ENCODE data around the gene RAN.
"Not testable (repeated sequence)": the region's sequence is repeated elsewhere in the genome, so short reads cannot be mapped to it uniquely, and the experiment has no call there.

RAN gene

DNA sequence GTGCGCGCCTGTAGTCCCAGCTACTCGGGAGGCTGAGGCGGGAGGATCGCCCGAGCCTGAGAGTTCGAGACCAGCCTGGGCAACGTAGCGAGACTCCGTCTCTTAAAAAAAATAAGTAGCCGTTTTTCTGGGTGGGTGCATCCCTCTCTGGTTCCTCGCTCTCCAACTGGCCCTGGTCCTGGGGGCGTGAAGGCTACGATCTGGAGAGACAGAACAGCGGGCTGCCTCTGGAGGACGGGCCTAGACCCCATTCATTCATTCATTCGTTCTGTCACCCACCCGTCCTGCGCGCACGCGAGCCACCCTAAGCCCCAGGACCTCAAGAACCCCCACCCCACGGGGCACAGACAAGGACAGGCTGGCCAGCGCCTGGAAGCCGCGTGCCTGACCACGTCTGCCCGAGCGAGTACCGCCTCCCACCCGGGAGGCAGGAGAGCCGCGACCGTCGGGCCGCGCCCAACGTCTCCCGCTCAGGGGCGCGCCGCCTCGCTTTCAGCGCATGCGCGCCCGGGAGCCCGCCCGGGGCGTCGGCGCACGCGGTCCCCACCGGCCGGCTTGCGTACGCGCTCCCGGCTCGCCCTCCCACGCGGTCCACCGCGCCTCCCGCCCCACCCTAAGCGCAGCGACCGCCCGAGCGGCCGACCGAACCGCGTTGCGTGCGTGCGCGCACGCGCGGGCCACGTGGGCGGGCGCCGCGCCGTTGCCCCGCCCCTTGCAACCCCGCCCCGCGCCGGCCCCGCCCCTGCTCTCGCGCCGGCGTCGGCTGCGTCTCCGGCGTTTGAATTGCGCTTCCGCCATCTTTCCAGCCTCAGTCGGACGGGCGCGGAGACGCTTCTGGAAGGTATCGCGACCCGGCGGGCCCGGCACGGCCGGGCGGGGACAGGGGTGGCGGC is at the start of gene RAN:
Gene RAN, plus strand, starts transcription at position 781 of the 893 bp plus-strand sequence. CDS start 528 bp downstream, outside the sequence.
- DNase-seq (ENCODE audit: low spot score), result peak; percentile 85

DNA sequence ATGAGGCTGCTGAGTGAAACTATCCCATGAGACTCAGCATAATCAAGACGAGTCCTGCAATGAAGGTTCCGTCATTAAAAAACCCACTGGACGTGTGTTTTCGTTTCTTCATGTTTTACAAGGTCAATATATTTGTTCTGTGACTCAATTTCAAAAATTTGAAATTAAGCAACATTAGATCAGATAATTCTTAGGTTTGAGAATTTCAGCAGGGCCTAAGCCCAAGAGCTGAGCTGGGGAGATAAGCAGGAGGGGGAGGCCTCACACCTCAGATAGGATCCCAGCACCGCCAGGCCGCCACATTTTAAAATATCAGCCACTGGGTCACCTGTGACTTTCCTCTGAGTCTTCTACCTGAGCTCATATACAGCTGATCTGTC is 46.1 kb upstream of the RAN start:
- no peak for DNase-seq (ENCODE audit: low spot score)

DNA sequence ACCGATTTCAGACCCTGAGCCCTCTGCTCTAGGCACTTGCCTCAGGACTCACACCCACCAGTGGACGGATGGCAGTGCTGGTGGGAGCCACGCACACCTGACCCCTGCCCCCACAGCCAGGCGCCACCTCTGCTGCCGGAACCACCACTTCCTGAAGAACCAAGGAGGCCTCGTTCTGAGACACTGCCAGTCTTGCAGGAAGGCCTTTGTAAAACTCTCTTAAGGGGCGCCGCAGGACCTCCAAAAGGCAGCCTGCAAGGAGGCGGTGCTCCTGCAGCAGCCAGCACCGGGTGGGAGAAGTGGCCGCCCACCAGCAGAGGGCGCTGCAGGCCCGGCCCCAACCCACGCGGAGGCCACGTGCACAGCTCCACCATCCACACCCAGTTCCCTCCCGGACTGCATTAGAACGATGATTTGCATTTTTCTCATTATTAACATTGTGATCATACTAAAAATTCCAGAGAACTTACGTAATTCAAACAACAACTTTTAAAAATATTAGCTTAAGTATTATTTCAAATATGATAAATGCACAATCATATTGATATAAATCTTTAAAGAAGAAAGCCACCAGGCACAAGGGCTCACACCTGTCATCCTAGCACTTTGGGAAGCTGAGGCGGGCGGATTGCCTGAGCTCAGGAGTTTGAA is 45.6 kb upstream of the RAN start:
- DNase-seq (ENCODE audit: low spot score), result peak; percentile 13

DNA sequence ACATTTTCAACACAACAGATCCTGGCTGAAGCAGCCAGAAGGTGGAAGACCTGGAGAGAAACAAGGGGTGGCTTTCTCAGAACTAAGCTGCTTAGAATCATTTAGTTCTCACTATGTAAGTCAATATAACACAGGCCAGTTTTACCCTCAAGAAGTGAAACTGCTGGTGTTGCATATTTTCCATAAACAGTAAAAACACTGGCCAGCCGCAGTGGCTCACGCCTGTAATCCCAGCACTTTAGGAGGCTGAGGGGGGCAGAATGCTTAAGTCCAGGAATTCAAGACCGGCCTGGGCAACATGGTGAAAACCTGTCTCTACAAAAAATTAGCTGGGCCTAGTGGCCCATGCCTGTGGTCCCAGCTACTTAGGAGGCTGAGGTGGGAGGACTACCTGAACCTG is 44.4 kb upstream of the RAN start:
- no peak for DNase-seq (ENCODE audit: low spot score)

DNA sequence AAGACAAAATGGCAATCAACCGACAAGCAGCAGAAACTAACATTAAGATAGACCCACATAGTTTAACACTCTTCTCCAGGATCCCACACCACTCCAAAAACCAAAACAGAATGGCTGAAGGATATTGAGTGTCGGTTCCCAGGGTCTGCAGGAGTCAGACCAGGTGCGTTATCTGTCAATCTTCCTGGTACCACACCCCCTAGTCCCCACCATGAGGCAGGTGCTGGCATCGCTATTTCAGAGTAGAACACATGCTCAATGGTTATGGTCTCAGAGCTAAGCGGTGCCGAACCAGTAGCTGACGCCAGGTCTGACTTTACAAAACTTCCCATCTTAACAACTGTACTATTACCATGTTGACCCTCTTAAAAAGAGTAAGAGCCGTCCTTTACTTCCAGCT is 43.0 kb upstream of the RAN start:
- no peak for DNase-seq (ENCODE audit: low spot score)

DNA sequence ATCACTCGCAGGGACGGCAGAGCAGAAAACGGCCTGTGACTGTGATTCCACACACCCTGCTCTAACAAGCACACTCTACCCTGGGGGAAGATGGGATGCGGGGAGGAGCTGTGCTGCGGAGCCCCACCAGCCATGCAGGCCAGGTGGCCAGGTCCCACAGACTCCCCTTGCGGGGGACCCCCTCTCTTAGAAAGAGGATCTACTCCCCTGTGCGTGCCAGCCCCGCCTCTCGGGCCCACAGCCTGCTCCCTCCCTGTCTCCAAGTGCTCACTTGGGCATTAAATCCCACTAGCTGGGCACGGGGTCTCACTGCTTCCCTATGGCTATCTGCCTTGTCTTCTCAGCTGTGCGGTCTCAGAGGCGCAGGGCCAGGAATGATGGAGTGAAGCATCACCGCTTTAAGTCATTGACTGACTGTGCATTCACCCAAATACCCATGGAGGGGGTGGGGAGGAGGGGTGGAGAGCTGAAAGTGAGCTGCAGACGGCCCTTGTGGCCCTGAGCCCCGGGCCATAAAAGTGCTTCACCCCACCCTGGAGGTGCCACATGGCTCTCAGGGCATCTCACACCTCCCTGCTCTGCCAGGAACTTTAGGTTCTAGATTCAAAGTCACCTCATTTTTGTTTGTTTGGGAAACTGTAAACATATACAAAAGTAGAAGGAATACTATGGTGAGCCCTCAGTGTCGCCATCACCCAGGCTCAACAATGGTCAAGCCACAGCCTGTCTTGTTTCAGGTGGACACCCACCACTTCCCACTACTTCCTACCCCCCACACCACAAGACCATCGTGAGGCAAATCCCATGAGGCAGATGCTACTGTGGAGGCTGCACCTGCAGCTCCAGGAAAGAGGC is 42.2 kb upstream of the RAN start:
- no peak for DNase-seq (ENCODE audit: low spot score)

DNA sequence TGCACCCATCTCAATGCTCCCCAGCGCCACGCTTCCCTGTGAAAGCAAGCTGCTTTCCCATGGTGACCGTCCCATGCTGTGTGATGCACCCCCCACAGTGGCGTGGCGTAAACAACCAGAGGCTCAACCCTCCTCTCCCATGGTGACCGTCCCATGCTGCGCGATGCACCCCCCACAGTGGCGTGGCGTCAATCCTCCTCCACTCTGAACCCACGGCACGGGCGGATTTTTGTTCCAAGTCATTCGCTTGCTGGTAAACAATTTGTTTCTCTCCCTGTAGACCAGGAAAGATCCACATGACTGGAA is 41.7 kb upstream of the RAN start:
- no peak for DNase-seq (ENCODE audit: low spot score)

DNA sequence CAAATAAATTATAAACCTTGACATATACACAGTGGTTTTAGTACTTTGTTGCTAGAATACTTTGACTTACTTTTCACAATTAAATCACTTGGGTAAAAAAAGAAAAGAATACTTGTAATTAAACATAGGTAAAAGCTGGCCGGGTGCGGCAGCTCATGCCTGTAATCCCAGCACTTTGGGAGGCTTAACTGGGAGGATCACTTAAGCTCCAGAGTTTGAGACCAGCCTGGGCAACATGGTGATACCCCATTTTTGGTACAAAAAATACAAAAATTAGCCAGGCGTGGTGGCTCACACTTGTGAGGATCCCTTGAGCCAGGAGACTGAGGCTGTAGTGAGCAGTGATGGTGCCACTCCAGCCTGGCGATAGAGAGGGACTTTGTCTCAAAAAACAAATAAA is 40.6 kb upstream of the RAN start:
- no peak for DNase-seq (ENCODE audit: low spot score)

DNA sequence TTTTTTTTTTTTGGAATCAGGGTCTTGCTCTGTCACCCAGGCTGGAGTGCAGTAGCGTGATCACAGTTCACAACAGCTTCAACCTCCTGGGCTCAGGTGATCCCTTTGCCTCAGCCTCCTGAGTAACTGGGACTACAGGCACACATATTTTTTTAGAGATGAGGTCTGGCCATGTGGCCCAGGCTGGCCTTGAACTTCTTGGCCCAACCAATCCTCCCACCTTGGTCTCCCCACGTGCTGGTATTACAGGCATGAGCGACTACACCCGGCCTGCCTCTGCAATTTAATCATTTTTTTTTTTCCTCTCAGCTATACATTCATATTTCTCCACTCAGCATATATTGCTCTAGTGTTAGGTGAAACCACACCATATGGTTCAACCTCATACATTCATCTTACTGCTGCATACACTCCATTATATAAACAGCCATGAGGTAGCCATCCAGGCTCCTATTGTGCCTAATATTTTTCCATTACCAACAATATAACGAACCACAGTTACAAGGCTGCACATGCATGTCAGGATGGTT is 39.9 kb upstream of the RAN start:
- no peak for DNase-seq (ENCODE audit: low spot score)

DNA sequence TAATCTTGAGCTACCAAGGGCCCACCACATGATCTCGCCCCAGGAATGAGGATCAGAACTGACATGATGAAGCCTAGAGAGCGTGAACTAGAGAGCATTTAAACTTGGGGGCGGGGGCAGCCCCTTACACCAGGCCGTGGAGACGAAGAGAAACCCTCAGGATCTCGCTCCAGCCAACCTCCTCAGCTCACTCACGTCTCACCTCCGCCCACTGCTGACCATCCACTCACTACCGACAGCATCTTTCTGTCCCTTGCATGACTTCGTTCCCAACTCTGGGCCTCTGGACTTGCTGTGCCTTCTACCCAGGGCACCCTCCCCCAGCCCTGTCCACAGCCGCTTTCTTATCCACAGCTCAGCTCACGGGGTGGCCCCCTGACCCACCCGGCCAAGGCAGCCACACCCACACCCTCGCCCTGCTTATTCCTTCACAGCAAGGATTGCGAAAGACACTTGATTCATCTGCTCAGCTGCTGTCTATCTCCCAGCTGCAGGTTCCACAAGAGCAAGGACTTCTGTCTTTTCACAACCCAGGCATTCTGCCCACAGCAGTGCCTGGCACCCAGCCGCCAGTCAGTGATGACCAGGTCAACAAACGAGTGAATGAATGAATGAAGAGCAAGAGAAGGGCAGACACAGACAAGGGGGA is 39.2 kb upstream of the RAN start:
- no peak for DNase-seq (ENCODE audit: low spot score)

DNA sequence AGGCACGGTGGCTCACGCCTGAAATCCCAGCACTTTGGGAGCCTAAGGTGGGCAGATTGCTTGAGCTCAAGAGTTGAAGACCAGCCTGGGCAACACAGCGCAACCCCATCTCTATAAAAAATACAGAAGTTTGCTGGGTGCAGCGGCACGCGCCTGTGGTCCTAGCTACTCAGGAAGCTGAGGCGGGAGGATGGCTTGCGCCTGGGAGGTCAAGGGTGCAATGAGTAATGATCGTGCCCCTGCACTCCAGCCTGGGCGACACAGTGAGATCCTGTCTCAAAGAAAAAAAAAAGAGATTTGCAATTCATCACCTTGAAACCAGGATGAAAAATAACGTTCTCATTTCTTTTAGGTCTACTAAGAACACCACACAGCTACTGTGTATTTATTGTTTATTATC is 36.9 kb upstream of the RAN start:
- DNase-seq (ENCODE audit: low spot score), result no peak

DNA sequence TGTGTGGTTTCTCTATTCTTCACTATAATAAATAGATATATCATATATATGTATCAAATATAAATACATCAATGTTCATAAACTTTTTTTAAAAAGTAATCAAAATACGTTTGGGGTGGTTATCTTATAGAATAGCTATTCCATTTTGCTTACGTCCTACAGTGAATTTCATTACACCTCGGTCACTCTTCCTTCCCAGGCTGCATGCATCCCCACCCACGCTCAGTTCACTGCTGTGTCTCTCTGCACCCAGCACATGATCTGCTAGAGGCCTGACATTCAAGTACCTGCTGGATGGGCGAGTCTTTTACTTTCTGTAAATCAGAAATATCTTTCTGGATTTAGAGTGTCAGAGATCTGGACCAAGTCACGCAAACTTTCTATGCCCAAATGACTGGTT is 36.4 kb upstream of the RAN start:
- DNase-seq (ENCODE audit: low spot score), result no peak

DNA sequence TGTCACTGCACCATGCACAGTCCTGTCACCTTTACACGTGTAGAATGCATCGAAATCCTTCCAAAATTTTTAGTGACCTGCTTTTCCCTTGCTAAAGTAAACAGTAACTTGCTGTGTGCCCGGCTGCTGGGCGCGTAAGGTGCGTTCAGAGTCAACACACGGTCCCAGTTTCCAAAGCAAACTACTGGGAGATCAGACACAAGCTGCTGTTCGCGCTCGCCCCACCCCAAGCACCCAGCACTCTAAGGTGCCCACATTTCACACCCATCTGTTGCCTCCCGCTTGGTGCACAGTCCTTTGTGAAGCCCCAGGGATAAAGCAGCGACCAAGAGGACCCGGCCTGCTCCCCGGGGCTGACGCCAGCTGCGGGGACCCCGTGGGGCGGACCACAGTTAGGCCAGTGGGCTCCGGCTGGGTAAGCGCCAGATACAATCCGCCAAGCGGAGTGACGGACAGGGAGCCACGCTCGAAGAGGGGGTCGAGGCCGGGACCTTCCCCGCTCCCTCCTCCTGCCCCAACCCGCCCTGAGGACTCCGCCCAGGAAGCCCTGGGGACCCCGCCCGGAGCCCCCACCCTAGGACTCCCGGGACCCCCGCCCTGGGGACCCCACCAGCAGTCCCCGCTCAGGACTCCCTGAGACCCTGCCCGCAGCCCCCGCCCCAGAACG is 33.4 kb upstream of the RAN start:
- DNase-seq (ENCODE audit: low spot score), result peak; percentile 43

DNA sequence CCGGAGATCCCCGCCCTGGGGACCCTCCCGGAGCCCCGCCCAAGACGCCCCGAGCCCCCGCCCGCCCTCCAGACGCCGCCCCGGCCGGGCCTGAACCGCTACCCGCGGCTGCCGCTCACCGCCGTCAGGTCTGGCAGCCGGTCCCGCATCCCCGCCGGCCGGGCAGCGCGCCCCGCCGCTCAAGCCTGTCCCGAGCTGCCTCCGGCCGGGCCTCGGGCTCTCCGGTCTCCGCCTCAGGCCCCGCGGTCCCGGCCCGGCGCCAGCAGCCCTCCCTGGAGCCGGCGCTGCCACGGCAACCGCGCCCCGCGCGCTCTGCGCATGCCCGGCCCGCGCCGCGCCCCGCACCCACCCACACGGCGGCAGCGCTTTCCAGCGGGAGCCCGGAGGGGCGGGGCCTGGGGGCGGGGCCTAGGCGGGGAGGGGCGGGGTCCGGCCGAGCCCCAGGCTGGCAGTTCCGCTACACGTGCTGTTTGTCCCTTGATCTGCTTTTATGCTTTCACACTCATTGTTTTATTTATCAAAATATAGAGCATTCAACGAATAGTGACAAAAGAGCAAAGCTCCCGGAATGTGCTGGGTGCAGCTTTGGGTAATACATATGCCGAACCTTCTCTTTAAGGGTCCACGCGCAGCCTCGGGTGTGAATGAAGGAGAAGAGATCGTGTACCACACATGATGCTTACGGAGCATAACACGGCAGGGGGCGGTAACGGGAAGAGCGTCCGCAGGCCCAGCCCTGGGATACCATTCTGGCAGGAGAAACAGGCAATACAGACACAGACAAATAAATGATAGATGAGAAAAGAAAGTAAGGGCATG is 32.7 kb upstream of the RAN start, which contains the start of gene STX2:
Gene STX2, minus strand, starts transcription at position 300 of the 819 bp plus-strand sequence. Its CDS starts 151 bp downstream, at position 149.
- peak; percentile 74 for DNase-seq (ENCODE audit: low spot score)

DNA sequence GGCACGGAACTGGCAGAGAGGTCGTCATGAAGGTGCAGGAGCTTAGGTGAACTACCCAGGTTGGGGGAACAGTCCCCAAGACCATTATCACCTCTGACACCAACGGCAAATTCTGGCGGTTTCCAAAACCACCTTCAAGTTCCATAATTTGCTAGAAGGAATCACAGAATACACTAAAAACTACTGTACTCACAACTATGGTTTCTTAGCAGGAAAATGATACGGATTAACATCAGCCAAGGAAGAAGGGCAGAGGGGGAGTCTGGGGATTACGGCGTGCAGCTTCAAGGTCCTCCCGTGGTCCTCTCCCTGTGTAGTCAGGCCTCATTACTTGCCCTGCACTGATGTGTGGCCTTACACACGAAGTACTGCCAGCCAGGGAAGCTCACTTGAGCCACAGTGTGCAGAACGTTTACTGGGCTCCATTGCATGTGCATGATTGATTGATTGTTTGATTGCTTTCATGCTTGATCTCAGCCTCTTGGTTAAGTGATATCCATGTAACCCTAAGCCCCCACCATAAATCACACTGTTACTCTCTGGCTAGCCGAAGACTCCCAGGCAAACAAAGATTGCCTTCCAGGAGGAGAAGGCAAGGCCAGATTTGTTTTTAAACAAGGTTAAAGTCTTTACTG is 32.0 kb upstream of the RAN start:
- peak; percentile 18 for DNase-seq (ENCODE audit: low spot score)

DNA sequence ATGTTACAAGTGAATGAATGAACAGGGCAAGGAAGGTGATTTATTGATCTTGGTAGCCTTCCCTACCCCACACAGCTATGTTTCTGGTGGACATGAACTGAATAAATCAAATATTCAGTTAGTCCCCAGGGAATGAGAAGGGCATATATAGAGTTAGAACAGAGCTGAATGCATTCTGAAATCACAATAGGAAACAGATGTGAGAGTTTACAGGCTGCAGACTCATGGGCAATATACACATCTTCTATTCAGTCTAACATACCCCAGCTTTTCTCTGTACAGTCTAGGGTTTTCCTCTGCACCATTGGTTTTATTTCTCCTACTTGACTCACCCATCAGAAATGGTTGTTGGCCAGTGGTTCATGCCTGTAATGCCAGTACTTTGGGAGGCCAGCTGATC is 25.5 kb upstream of the RAN start:
- DNase-seq (ENCODE audit: low spot score), result no peak

DNA sequence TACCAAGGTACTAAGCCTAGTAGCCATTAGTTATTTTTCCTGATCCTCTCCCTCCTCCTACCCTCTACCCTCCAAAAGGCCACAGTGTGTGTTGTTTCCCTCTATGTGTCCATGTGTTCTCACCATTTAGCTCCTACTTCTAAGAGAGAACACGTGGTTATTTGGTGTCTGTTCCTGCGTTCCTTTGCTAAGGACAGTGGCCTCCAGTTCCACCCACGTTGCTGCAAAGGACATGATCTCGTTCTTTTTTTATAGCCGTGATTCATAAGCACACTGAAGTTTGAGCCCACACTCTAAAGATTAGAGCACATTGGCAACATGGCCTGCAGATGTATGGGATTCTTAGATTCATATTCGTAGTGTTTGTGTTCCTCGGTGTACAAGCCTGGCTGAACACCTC is 24.8 kb upstream of the RAN start:
- DNase-seq (ENCODE audit: low spot score), result no peak

DNA sequence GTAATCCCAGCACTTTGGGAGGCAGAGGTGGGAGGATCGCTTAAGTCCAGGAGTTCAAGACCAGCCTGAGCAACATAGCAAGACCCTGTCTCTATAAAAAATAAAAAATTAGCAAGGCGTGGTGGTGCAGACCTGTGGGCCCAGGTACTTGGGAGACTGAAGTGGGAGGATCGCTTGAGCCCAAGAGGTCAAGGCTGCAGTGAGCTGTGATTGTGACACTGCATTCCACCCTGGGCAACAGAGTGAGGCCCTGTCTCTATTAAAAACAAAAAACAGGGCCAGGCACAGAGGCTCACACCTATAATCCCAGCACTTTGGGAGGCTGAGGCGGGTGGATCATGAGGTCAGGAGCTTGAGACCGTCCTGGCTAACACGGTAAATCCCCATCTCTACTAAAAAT is 23.8 kb upstream of the RAN start:
- DNase-seq (ENCODE audit: low spot score), result not testable (repeated sequence)

DNA sequence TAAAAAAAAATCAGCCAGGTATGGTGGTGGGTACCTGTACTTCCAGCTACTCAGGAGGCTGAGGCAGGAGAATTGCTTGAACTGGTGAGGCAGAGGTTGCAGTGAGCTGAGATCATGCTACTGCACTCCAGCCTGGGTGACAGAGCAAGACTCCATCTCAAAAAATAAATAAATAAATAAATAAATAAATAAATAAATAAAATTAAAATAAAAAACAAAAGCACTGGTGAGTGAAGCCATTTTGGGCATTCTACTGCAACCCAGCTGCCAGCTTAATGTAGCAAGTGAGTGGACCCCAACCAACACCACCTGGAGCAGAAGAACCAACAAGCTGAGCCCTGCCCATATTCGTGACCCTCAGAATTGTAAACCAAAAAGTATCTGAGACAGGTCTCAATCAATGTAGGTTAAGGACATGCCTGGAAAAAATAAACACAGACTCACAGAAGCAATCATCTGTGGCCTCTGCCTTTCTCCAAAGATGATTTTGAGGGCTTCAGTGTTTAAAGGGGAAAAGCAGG is 23.0 kb upstream of the RAN start:
- not testable (repeated sequence) for DNase-seq (ENCODE audit: low spot score)

Measured in cerebellar cortex (tissue), 1 donor.